GM23338 (cell line): ENCODE results near the gene ABCG2.

Experiments
- CREB1 ChIP-seq: fragments of 250-450 bp; sonication (Bioruptor Pico); IDR thresholded peaks from 2 replicates; pipeline ENCODE4 v1.5.0; 2020; ENCODE audit warnings: low read depth, mild to moderate bottlenecking, moderate library complexity
- EZH2 ChIP-seq: fragments of 200-600 bp; sonication (generic); IDR thresholded peaks from one replicate; pipeline ENCODE4 v1.8.0; 2017; ENCODE audit warnings: antibody characterized with exemption, mild to moderate bottlenecking, low read depth; ENCODE audit not compliant: unreplicated experiment
- EZH2phosphoT487 ChIP-seq: fragments of 200-600 bp; sonication (generic); IDR thresholded peaks from one replicate; pipeline ENCODE4 v1.8.1; 2018; ENCODE audit warnings: antibody characterized with exemption; ENCODE audit not compliant: unreplicated experiment
- JUNB ChIP-seq: IDR thresholded peaks from one replicate; pipeline ENCODE4 v1.6.1; 2016; ENCODE audit warnings: antibody characterized with exemption; ENCODE audit not compliant: unreplicated experiment
- NANOG ChIP-seq: IDR thresholded peaks from 2 replicates; pipeline ENCODE4 v1.6.1; 2016; ENCODE audit warnings: antibody characterized with exemption, borderline replicate concordance
- POLR2AphosphoS5 ChIP-seq: IDR thresholded peaks from 2 replicates; pipeline ENCODE4 v1.6.1; 2016; ENCODE audit warnings: antibody characterized with exemption, low read depth
- STAT1 ChIP-seq: IDR thresholded peaks from one replicate; pipeline ENCODE4 v1.6.1; 2016; ENCODE audit warnings: antibody characterized with exemption; ENCODE audit not compliant: unreplicated experiment
- ZNF114 ChIP-seq: fragments of 250-450 bp; sonication (Bioruptor Pico); IDR thresholded peaks from 2 replicates; pipeline ENCODE4 v1.5.0; 2020; ENCODE audit warnings: mild to moderate bottlenecking, moderate library complexity
- ZNF331 ChIP-seq: fragments of 250-450 bp; sonication (Bioruptor Pico); IDR thresholded peaks from 2 replicates; pipeline ENCODE4 v1.5.0; 2020; ENCODE audit warnings: low read depth, mild to moderate bottlenecking, moderate library complexity
- TF ChIP-seq, protein P1 (sequence below), 2 experiments: fragments of 200-600 bp in 1 of 2; sonication (generic) in 1 of 2; conservative IDR thresholded peaks; 2 replicates each; pipeline versions ENCODE4 v1.5.1 to v1.6.1; 2016 to 2017; ENCODE audit warnings: antibody characterized with exemption in 2 of 2, low read depth in 2 of 2, mild to moderate bottlenecking in 2 of 2, moderate library complexity in 1 of 2
- TF ChIP-seq, protein P2 (sequence below): IDR thresholded peaks from one replicate; pipeline ENCODE4 v1.6.1; 2018; ENCODE audit warnings: antibody characterized with exemption; ENCODE audit not compliant: unreplicated experiment
- TF ChIP-seq, protein P3 (sequence below): IDR thresholded peaks from 2 replicates; pipeline ENCODE4 v1.6.1; 2016; ENCODE audit warnings: antibody characterized with exemption
- TF ChIP-seq, protein P4 (sequence below): fragments of 250-450 bp; sonication (Bioruptor Pico); IDR thresholded peaks from 2 replicates; pipeline ENCODE4 v1.5.0; 2020; ENCODE audit warnings: mild to moderate bottlenecking, moderate library complexity

DNA sequence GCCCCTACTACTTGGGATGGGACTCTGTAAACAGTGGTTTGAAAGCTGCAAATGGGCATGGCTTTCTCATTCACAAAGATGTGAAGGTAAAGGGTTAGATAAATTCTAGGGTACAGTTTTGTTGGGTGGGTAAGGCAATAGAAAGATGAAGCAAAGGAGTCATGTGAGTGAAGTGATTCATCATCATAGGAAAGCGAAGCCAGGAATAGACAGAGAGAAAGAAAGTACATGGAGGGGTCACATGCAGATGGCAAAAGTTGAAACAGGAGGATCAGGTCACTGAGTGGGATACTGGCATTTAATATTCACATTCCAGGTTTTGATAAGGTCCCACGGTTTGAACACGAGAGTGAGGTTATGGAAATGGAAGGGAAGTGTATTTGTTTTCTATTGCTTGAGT is 8.2 kb upstream of the ABCG2 start:
- TF ChIP-seq, protein P1, sequence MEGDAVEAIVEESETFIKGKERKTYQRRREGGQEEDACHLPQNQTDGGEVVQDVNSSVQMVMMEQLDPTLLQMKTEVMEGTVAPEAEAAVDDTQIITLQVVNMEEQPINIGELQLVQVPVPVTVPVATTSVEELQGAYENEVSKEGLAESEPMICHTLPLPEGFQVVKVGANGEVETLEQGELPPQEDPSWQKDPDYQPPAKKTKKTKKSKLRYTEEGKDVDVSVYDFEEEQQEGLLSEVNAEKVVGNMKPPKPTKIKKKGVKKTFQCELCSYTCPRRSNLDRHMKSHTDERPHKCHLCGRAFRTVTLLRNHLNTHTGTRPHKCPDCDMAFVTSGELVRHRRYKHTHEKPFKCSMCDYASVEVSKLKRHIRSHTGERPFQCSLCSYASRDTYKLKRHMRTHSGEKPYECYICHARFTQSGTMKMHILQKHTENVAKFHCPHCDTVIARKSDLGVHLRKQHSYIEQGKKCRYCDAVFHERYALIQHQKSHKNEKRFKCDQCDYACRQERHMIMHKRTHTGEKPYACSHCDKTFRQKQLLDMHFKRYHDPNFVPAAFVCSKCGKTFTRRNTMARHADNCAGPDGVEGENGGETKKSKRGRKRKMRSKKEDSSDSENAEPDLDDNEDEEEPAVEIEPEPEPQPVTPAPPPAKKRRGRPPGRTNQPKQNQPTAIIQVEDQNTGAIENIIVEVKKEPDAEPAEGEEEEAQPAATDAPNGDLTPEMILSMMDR (conservative IDR thresholded peaks at IDR 0.05; ENCODE audit: low read depth in 2 of 2): no peak
- TF ChIP-seq EZH2: no peak
- no peak for TF ChIP-seq EZH2phosphoT487
- TF ChIP-seq STAT1: no peak
- no peak for TF ChIP-seq POLR2AphosphoS5
- no peak for TF ChIP-seq JUNB
- TF ChIP-seq ZNF331: no peak
- TF ChIP-seq ZNF114: no peak
- TF ChIP-seq CREB1 (CRISPR knock-in tag): no peak
- TF ChIP-seq, protein P2, sequence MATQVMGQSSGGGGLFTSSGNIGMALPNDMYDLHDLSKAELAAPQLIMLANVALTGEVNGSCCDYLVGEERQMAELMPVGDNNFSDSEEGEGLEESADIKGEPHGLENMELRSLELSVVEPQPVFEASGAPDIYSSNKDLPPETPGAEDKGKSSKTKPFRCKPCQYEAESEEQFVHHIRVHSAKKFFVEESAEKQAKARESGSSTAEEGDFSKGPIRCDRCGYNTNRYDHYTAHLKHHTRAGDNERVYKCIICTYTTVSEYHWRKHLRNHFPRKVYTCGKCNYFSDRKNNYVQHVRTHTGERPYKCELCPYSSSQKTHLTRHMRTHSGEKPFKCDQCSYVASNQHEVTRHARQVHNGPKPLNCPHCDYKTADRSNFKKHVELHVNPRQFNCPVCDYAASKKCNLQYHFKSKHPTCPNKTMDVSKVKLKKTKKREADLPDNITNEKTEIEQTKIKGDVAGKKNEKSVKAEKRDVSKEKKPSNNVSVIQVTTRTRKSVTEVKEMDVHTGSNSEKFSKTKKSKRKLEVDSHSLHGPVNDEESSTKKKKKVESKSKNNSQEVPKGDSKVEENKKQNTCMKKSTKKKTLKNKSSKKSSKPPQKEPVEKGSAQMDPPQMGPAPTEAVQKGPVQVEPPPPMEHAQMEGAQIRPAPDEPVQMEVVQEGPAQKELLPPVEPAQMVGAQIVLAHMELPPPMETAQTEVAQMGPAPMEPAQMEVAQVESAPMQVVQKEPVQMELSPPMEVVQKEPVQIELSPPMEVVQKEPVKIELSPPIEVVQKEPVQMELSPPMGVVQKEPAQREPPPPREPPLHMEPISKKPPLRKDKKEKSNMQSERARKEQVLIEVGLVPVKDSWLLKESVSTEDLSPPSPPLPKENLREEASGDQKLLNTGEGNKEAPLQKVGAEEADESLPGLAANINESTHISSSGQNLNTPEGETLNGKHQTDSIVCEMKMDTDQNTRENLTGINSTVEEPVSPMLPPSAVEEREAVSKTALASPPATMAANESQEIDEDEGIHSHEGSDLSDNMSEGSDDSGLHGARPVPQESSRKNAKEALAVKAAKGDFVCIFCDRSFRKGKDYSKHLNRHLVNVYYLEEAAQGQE: no peak
- TF ChIP-seq, protein P3, sequence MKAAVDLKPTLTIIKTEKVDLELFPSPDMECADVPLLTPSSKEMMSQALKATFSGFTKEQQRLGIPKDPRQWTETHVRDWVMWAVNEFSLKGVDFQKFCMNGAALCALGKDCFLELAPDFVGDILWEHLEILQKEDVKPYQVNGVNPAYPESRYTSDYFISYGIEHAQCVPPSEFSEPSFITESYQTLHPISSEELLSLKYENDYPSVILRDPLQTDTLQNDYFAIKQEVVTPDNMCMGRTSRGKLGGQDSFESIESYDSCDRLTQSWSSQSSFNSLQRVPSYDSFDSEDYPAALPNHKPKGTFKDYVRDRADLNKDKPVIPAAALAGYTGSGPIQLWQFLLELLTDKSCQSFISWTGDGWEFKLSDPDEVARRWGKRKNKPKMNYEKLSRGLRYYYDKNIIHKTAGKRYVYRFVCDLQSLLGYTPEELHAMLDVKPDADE: no peak
- no peak for TF ChIP-seq NANOG
- TF ChIP-seq, protein P4, sequence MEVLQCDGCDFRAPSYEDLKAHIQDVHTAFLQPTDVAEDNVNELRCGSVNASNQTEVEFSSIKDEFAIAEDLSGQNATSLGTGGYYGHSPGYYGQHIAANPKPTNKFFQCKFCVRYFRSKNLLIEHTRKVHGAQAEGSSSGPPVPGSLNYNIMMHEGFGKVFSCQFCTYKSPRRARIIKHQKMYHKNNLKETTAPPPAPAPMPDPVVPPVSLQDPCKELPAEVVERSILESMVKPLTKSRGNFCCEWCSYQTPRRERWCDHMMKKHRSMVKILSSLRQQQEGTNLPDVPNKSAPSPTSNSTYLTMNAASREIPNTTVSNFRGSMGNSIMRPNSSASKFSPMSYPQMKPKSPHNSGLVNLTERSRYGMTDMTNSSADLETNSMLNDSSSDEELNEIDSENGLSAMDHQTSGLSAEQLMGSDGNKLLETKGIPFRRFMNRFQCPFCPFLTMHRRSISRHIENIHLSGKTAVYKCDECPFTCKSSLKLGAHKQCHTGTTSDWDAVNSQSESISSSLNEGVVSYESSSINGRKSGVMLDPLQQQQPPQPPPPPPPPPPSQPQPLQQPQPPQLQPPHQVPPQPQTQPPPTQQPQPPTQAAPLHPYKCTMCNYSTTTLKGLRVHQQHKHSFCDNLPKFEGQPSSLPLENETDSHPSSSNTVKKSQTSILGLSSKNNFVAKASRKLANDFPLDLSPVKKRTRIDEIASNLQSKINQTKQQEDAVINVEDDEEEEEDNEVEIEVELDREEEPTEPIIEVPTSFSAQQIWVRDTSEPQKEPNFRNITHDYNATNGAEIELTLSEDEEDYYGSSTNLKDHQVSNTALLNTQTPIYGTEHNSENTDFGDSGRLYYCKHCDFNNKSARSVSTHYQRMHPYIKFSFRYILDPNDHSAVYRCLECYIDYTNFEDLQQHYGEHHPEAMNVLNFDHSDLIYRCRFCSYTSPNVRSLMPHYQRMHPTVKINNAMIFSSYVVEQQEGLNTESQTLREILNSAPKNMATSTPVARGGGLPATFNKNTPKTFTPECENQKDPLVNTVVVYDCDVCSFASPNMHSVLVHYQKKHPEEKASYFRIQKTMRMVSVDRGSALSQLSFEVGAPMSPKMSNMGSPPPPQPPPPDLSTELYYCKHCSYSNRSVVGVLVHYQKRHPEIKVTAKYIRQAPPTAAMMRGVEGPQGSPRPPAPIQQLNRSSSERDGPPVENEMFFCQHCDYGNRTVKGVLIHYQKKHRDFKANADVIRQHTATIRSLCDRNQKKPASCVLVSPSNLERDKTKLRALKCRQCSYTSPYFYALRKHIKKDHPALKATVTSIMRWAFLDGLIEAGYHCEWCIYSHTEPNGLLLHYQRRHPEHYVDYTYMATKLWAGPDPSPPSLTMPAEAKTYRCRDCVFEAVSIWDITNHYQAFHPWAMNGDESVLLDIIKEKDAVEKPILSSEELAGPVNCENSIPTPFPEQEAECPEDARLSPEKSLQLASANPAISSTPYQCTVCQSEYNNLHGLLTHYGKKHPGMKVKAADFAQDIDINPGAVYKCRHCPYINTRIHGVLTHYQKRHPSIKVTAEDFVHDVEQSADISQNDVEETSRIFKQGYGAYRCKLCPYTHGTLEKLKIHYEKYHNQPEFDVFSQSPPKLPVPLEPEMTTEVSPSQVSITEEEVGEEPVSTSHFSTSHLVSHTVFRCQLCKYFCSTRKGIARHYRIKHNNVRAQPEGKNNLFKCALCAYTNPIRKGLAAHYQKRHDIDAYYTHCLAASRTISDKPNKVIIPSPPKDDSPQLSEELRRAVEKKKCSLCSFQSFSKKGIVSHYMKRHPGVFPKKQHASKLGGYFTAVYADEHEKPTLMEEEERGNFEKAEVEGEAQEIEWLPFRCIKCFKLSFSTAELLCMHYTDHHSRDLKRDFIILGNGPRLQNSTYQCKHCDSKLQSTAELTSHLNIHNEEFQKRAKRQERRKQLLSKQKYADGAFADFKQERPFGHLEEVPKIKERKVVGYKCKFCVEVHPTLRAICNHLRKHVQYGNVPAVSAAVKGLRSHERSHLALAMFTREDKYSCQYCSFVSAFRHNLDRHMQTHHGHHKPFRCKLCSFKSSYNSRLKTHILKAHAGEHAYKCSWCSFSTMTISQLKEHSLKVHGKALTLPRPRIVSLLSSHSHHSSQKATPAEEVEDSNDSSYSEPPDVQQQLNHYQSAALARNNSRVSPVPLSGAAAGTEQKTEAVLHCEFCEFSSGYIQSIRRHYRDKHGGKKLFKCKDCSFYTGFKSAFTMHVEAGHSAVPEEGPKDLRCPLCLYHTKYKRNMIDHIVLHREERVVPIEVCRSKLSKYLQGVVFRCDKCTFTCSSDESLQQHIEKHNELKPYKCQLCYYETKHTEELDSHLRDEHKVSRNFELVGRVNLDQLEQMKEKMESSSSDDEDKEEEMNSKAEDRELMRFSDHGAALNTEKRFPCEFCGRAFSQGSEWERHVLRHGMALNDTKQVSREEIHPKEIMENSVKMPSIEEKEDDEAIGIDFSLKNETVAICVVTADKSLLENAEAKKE: no peak
